Right lobe of liver (tissue), 6 donors: ENCODE data around the gene ANAPC2. TPM values are rescaled to one million over a fixed set of nuclear protein-coding genes. Genes with fewer than 3 reads are reported as not detected.
A peak's percentile ranks its signal among the peaks of the same experiment; 100 is the strongest.

Source experiments
- ATAC-seq, 4 donors: fragments of 200-7000 bp; cut with Tn5 transposase; one replicate each; pipeline ENCODE4 v1.9.1; 2020; ENCODE audit warnings: mild to moderate bottlenecking in 4 of 4, moderate library complexity in 4 of 4
- DNase-seq, 3 donors: peaks; one replicate each; pipeline ENCODE4 v3.0.0-alpha.2; 2020
- H3K27ac ChIP-seq, 3 donors: fragments of 200-600 bp; one replicate each; pipeline ENCODE4 v1.8.0; 2022
- H3K27me3 ChIP-seq, 2 donors: fragments of 200-600 bp; one replicate each; pipeline ENCODE4 v1.8.0; 2022
- H3K36me3 ChIP-seq, 4 donors: fragments of 200-600 bp; sonication (generic) in 1 of 4; one replicate each; pipeline versions ENCODE4 v1.5.1 to v1.8.0; 2017 to 2022; ENCODE audit warnings: control low read depth in 1 of 4
- H3K4me1 ChIP-seq, 4 donors: fragments of 200-600 bp; sonication (generic) in 1 of 4; one replicate each; pipeline versions ENCODE4 v1.5.1 to v1.8.0; 2017 to 2022; ENCODE audit warnings: control low read depth in 1 of 4
- H3K4me3 ChIP-seq, 3 donors: fragments of 200-600 bp; one replicate each; pipeline ENCODE4 v1.8.0; 2022
- H3K9me3 ChIP-seq, 4 donors: fragments of 200-600 bp; sonication (generic) in 1 of 4; one replicate each; pipeline versions ENCODE4 v1.5.1 to v1.8.0; 2017 to 2022; ENCODE audit warnings: control low read depth in 1 of 4
- CTCF ChIP-seq, 4 donors: fragments of 200-600 bp in 3 of 4; fragments of 450-650 bp in 1 of 4; IDR thresholded peaks; one replicate each; pipeline versions ENCODE4 v1.5.1 to v1.8.0; 2016 to 2022; ENCODE audit warnings: antibody characterized with exemption in 4 of 4, mild to moderate bottlenecking in 2 of 4
- POLR2A ChIP-seq: fragments of 450-650 bp; IDR thresholded peaks from one replicate; pipeline ENCODE4 v1.6.1; 2017; ENCODE audit warnings: antibody characterized with exemption, mild to moderate bottlenecking
- WGBS: methylation state at CpG from one replicate; pipeline ENCODE4 v1.1.6; 2018; ENCODE audit warnings: low coverage, low lambda C conversion rate; ENCODE audit not compliant: insufficient coverage; ENCODE audit errors: missing lambda C conversion rate; 5-methylcytosine and 5-hydroxymethylcytosine counted together
- intact Hi-C, 2 donors: fragments of 100-400 bp; cut with DNase I; formaldehyde crosslinking; loops; one replicate each; pipeline versions ENCODE4 v1.11.2 to v1.14.1; 2022
- total RNA-seq, 6 experiments: library from RNA; depleted of rRNA in 2 of 6; stranded (reverse); fragments of >200 nt in 2 of 6; fragmentation: NEBNext Ultra II Directional in 3 of 6; extraction: Animal tissue kit (Norgen Biotek cat#: 25700) in 3 of 6; gene quantifications; one replicate each; pipeline versions ENCODE4 v1.1.0 to v1.2.4, GENCODE V29; 2016 to 2023
- donor health status: DM: no; HTN: yes; CAD: no.
- donor health status: DM: no; HTN: no; CAD: no.
- donor health status: DM: no; HTN: no; CAD: no.
- donor health status: DM: no; HTN: yes; CAD: no.
- donor health status: DM: no; HTN: yes; CAD: no.

ANAPC2 gene
- total RNA-seq, 6 experiments from 2014 or later, result 16.1 to 36.5 (median 27.9) TPM

- peak within 1 kb of the TSS in 2 of 3 donors; percentile 6 to 19 for H3K4me3 ChIP-seq
These were observed 18.4 kb downstream of the ANAPC2 start, which contains the start of gene LRRC26 for GRCh38 chr9:137169896-137170358. TSS of gene LRRC26 (minus strand) at chr9:137170051. CDS start at chr9:137169943, 108 bp downstream.

DNA sequence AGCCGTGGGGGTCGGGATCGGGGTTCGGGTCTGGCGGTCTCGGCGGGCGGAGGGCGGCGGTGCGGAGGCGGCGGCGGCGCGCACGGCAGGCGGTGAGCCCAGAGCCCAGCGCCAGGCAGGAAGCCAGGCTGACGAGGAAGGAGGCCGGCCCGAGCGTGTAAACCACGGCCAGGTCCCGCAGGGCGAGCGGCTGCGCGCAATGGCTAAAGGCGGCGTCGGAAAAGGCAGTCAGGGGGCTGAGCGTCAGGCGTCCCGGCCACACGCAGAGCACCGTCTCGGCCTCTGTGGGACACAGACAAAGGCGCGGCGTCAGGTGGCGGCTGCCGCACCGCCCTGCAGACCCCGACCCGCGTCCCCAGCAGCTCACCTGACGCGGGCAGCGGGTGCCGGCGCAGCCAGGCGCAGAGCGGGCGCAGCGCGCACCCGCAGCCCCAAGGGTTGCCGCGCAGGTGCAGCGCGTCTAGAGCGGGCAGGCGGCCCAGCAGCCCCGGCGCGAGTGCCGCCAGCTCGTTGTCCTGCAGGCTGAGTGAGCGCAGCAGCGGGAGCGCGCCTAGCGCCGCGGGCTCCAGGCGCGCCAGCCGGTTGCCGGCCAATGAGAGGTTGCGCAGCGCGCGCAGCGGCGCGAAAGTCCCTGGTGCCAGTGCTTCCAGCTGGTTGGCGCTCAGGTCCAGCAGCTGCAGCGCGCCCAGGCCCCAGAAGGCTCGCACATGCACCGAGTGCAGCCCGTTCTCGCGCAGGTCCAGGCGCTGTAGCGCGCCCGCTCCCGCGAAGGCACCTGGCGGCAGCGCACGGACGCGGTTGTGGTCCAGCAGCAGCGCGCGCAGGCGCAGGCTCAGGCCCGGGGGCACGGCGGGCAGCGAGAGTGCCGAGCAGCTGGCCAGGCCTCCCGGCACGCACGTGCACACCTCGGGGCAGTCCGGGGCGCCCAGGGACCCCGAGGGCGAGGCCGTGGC lies 19.2 kb downstream of the ANAPC2 start:
- Histone ChIP-seq H3K36me3 (no peaks in the 10 kb centered on the region), H3K4me3 (peak overlapping the region in 2 of 3 donors; percentile 6 to 19), H3K27ac (no peak overlapping the region), H3K9me3 (no peaks in the 10 kb centered on the region), H3K4me1 (peaks cover 0 to 24% (median 0%) of the 10 kb centered on the region in 4 donors), H3K27me3 (peaks cover 0 to 53% of the 10 kb centered on the region in 2 donors)
- DNase-seq (no peak), ATAC-seq (peak in 3 of 4 donors; percentile 26 to 54 (median 48))
- 0% methylated on average over 10 of the region's 124 CpGs for WGBS
- intact Hi-C loops, result loop anchor here in 1 of 2 donors (10.0 kb wide), 1 partner anchor 606 kb away; no protein-coding TSS in a partner anchor
- TF ChIP-seq CTCF (IDR thresholded peaks at IDR 0.05) (no peak), POLR2A (no peak)

More at GRCh38 chr9:137169896-137170358, 18.4 kb downstream of the ANAPC2 start, which contains the start of gene LRRC26:
- Histone ChIP-seq H3K27ac (no peak within 1 kb of the TSS), H3K4me1 (peaks cover 0 to 24% (median 0%) of the 10 kb centered on the region in 4 donors), H3K9me3 (no peaks in the 10 kb centered on the region), H3K27me3 (peaks cover 0 to 51% of the 10 kb centered on the region in 2 donors), H3K36me3 (no peaks in the 10 kb centered on the region)
- ATAC-seq (no peak), DNase-seq (no peak)
- TF ChIP-seq CTCF (IDR thresholded peaks at IDR 0.05) (no peak), POLR2A (no peak)
- WGBS, result 27% methylated on average over 3 of the region's 41 CpGs
- intact Hi-C loops, result loop anchor here in 1 of 2 donors (10.0 kb wide), 1 partner anchor 605 kb away; no protein-coding TSS in a partner anchor

GRCh38 chr9:137168573-137168903 lies 19.8 kb downstream of the ANAPC2 start:
- peak in 1 of 4 donors; percentile 10 for ATAC-seq
- peak overlapping the region in 2 of 3 donors; percentile 6 to 19 for H3K4me3 ChIP-seq
- H3K27me3 ChIP-seq, result peaks cover 0 to 58% of the 10 kb centered on the region in 2 donors
- no peaks in the 10 kb centered on the region for H3K36me3 ChIP-seq
- no peaks in the 10 kb centered on the region for H3K9me3 ChIP-seq
- WGBS, result 0% methylated on average over 14 of the region's 36 CpGs
- intact Hi-C loops, result loop anchor here in 1 of 2 donors (10.0 kb wide), 1 partner anchor 606 kb away; no protein-coding TSS in a partner anchor
- H3K4me1 ChIP-seq, result peaks cover 0 to 24% (median 0%) of the 10 kb centered on the region in 4 donors
- TF ChIP-seq CTCF (IDR thresholded peaks at IDR 0.05), result no peak
- no peak for TF ChIP-seq POLR2A
- H3K27ac ChIP-seq, result no peak overlapping the region
- no peak for DNase-seq

- Histone ChIP-seq H3K27ac (no peak overlapping the region), H3K36me3 (no peaks in the 10 kb centered on the region), H3K4me1 (peaks cover 0 to 25% (median 0%) of the 10 kb centered on the region in 4 donors), H3K9me3 (no peaks in the 10 kb centered on the region), H3K27me3 (peaks cover 0 to 60% of the 10 kb centered on the region in 2 donors), H3K4me3 (peak overlapping the region in 1 of 3 donors; percentile 6)
- DNase-seq, result no peak
- intact Hi-C loops, result loop anchor here in 1 of 2 donors (10.0 kb wide), 1 partner anchor 607 kb away; no protein-coding TSS in a partner anchor
- ATAC-seq, result no peak
- 0% methylated on average over 3 of the region's 57 CpGs for WGBS
- TF ChIP-seq POLR2A (no peak), CTCF (IDR thresholded peaks at IDR 0.05) (no peak)
These were observed 20.4 kb downstream of the ANAPC2 start for GRCh38 chr9:137167747-137168572.
